ENCODE results near the gene NCKAP5.

Gene NCKAP5

GRCh38 chr2:133605011-133605765 lies 36.9 kb upstream of the NCKAP5 start:
- Histone ChIP-seq H3K4me3 (replicated peaks; ENCODE audit: insufficient read depth, low read length) (no peak overlapping the region), H3K27me3 (ENCODE audit: insufficient read depth, poor library complexity, severe bottlenecking) (no peaks in the 10 kb centered on the region), H3K27ac (replicated peaks) (no peak overlapping the region)
- no peak for TF ChIP-seq SPI1 (IDR thresholded peaks at IDR 0.05; ENCODE audit: borderline replicate concordance, low read depth)
- no peak for DNase-seq (ENCODE audit: low read depth in 1 of 2, low spot score in 1 of 2)

DNA sequence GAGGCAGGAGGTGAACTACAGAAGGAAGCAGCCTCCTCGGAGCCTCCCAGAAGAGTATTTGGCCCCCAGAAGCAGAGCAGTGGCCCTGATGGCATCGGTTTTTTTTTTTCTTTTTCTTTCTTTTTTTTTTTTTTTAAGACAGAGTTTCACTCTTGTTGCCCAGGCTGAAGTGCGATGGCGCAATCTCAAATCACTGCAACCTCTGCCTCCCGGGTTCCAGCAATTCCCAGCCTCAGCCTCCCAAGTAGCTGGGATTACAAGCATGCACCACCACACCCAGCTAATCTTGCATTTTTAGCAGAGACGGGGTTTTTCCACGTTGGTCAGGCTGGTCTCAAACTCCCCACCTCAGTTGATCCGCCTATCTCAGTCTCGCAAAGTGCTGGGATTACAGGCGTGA lies 34.8 kb upstream of the NCKAP5 start:
- no peak overlapping the region for H3K27ac ChIP-seq (replicated peaks)
- H3K4me3 ChIP-seq (replicated peaks; ENCODE audit: insufficient read depth, low read length) = no peak overlapping the region
- DNase-seq (ENCODE audit: low read depth in 1 of 2, low spot score in 1 of 2) = no peak
- no peaks in the 10 kb centered on the region for H3K27me3 ChIP-seq (ENCODE audit: insufficient read depth, poor library complexity, severe bottlenecking)
- no peak for TF ChIP-seq GABPA (IDR thresholded peaks at IDR 0.05; ENCODE audit: low read depth)
- no peak for TF ChIP-seq REST (IDR thresholded peaks at IDR 0.05; ENCODE audit: insufficient replicate concordance, low read depth)
- TF ChIP-seq SPI1 (IDR thresholded peaks at IDR 0.05; ENCODE audit: borderline replicate concordance, low read depth) = no peak
- TF ChIP-seq CTCF (IDR thresholded peaks at IDR 0.05; ENCODE audit: insufficient read depth, low read length) = no peak
- no peak for TF ChIP-seq POLR2AphosphoS5 (IDR thresholded peaks at IDR 0.05; ENCODE audit: low read depth)

- no peak for DNase-seq (ENCODE audit: low read depth in 1 of 2, low spot score in 1 of 2)
Observed at GRCh38 chr2:133602538-133602937, 34.3 kb upstream of the NCKAP5 start.

More at GRCh38 chr2:133602538-133602937, 34.3 kb upstream of the NCKAP5 start:
- Histone ChIP-seq H3K27ac (replicated peaks) (no peak overlapping the region), H3K27me3 (ENCODE audit: insufficient read depth, poor library complexity, severe bottlenecking) (no peaks in the 10 kb centered on the region), H3K4me3 (replicated peaks; ENCODE audit: insufficient read depth, low read length) (no peak overlapping the region)
- TF ChIP-seq SPI1 (IDR thresholded peaks at IDR 0.05; ENCODE audit: borderline replicate concordance, low read depth) (no peak), CTCF (IDR thresholded peaks at IDR 0.05; ENCODE audit: insufficient read depth, low read length) (no peak), GABPA (IDR thresholded peaks at IDR 0.05; ENCODE audit: low read depth) (no peak), REST (IDR thresholded peaks at IDR 0.05; ENCODE audit: insufficient replicate concordance, low read depth) (no peak), POLR2AphosphoS5 (IDR thresholded peaks at IDR 0.05; ENCODE audit: low read depth) (no peak)

Measured in HL-60 (cell line).